Measurements from ENCODE around the gene HDAC4. TPM values are rescaled to one million over a fixed set of nuclear protein-coding genes. Genes with fewer than 3 reads are reported as not detected.

Gene HDAC4
- total and polyA plus RNA-seq, 2 of the 8 experiments (the other 6 are each of a cell fraction or from before 2014, with no cell fraction given), result 15.4 to 31.5 TPM

DNA sequence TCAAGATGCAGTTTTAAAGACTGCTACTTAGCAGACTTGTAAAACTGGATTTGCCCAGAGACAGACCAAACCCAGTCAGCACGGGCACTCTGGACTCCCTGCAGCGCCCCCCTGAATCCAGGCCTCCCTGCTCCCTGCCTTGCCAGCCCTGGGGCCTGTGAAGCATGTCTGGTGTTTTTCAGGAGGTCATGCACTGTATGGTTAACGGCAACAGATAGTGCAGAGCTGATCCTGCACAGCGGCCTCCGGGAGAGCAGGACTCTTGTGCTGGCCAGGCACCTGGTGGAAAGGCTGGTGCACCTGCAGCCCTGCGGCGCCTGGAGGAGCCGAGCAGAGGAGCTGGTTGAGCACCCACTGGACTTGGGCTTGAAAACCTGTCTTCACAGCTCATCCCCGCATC is 30.4 kb downstream of the HDAC4 start:
- 92% methylated on average over 9 of the region's 9 CpGs; no CpG with 5 or more reads in 1 of the 2 experiments for WGBS, 2 experiments (ENCODE audit: extremely low coverage in 1 of 2, insufficient coverage in 1 of 2, insufficient read length in 1 of 2, insufficient replicate concordance in 2 of 2, low coverage in 1 of 2, low lambda C conversion rate in 2 of 2, missing lambda C conversion rate in 1 of 2)
- H4K91ac ChIP-seq (replicated peaks; ENCODE audit: insufficient read length, low read length), result no peak overlapping the region
- no peak overlapping the region for H3K4ac ChIP-seq (replicated peaks; ENCODE audit: insufficient read length, low read depth, low read length)
- H3K9me3 ChIP-seq (ENCODE audit: insufficient read depth in 2 of 2, low read depth in 1 of 2, low read length in 1 of 2), result no peaks in the 10 kb centered on the region
- H2BK5ac ChIP-seq (ENCODE audit: low read depth, low read length), result no peak overlapping the region
- H3K23ac ChIP-seq (ENCODE audit: insufficient read length), result no peak overlapping the region
- peaks cover 25% of the 10 kb centered on the region for H3K79me1 ChIP-seq (ENCODE audit: low read depth, low read length)
- H4K8ac ChIP-seq (ENCODE audit: extremely low read depth, insufficient read depth, low read length), result no peak overlapping the region; the same call in 1 of the 2 replicates
- no peak overlapping the region for H2BK12ac ChIP-seq (ENCODE audit: low read depth, low read length)
- TF ChIP-seq PHF8 (conservative IDR thresholded peaks at IDR 0.05; ENCODE audit: low read depth, low read length) (no peak), RAD21 (IDR thresholded peaks at IDR 0.05 in 1 of 2, conservative IDR thresholded peaks at IDR 0.05 in 1 of 2; ENCODE audit: low read depth in 2 of 2, low read length in 2 of 2) (no peak), CTBP2 (IDR thresholded peaks at IDR 0.05; ENCODE audit: borderline replicate concordance, insufficient read depth, insufficient read length, low read length) (no peak), KDM4A (IDR thresholded peaks at IDR 0.05; ENCODE audit: low read depth, low read length, severe bottlenecking) (no peak), RNF2 (IDR thresholded peaks at IDR 0.05; ENCODE audit: borderline replicate concordance, low read depth, low read length, missing control alignments, poor library complexity, severe bottlenecking) (no peak), RXRA (IDR thresholded peaks at IDR 0.05; ENCODE audit: insufficient read depth, low read depth, low read length) (no peak), CHD2 (IDR thresholded peaks at IDR 0.05; ENCODE audit: low read length) (no peak), JUN (IDR thresholded peaks at IDR 0.05; ENCODE audit: low read depth, low read length) (no peak)
- H2BK120ac ChIP-seq (replicated peaks; ENCODE audit: low read depth, low read length), result no peak overlapping the region
- no peak overlapping the region for H3K27ac ChIP-seq (ENCODE audit: low read depth, low read length)
- H3K23me2 ChIP-seq (ENCODE audit: low read depth, low read length), result peaks cover 4% of the 10 kb centered on the region; the same call in 1 of the 2 replicates
- H3K18ac ChIP-seq (ENCODE audit: extremely low read depth, low read length), result no peak overlapping the region
- H2AFZ ChIP-seq (ENCODE audit: low read length), result no peak overlapping the region
- peaks cover 9 to 59% of the 10 kb centered on the region in 2 experiments for H3K79me2 ChIP-seq (ENCODE audit: control insufficient read depth in 1 of 2, insufficient read depth in 2 of 2, low read length in 2 of 2)
- no peak overlapping the region for H2BK20ac ChIP-seq (ENCODE audit: low read length)
- POLR2A ChIA-PET (ENCODE audit: partially characterized antibody), result interaction anchor here (1.9 kb wide), 1 partner anchor 10 kb away, joined by 5 read pairs; no protein-coding TSS in a partner anchor
- H3K14ac ChIP-seq (ENCODE audit: insufficient read length), result no peak overlapping the region
- no peak overlapping the region for H3K9ac ChIP-seq (replicated peaks in 1 of 4; ENCODE audit: extremely low read depth in 1 of 4, low read depth in 3 of 4, low read length in 3 of 4)
- H4K5ac ChIP-seq (ENCODE audit: insufficient read length, low read depth, low read length), result no peak overlapping the region
- H4K20me1 ChIP-seq (replicated peaks in 1 of 2; ENCODE audit: control insufficient read depth in 1 of 2, insufficient read depth in 2 of 2, low read length in 2 of 2), result peaks cover 10 to 33% of the 10 kb centered on the region in 2 experiments
- DNase-seq (ENCODE audit: low read depth in 1 of 2, low spot score in 2 of 2) (no peak), FAIRE-seq (no peak)
- H3K4me2 ChIP-seq (ENCODE audit: insufficient read depth in 1 of 2, low read depth in 2 of 2, low read length in 2 of 2), result no peak overlapping the region
- CTCF ChIA-PET (ENCODE audit: partially characterized antibody), result interaction anchor here (1.0 to 1.5 kb wide), 4 partner anchors 11 to 1013 kb away, joined by 3 to 4 read pairs (median 4); no protein-coding TSS in a partner anchor
- no peaks in the 10 kb centered on the region for H3K36me3 ChIP-seq (ENCODE audit: control insufficient read depth in 2 of 4, insufficient read depth in 4 of 4, low read length in 3 of 4)
- H3K27me3 ChIP-seq (replicated peaks in 1 of 4; ENCODE audit: control insufficient read depth in 3 of 4, extremely low read depth in 1 of 4, insufficient read depth in 3 of 4, low read length in 3 of 4), result no peaks in the 10 kb centered on the region
- no peak overlapping the region for H3K56ac ChIP-seq (replicated peaks; ENCODE audit: insufficient read length, low read depth, low read length)
- H2BK15ac ChIP-seq (ENCODE audit: low read length), result no peak overlapping the region
- no peak overlapping the region for H2AK5ac ChIP-seq (ENCODE audit: low read depth, low read length)
- H3K4me1 ChIP-seq (replicated peaks in 1 of 4; ENCODE audit: control insufficient read depth in 3 of 4, insufficient read depth in 4 of 4, low read length in 3 of 4), result peaks cover 0 to 2% (median 0%) of the 10 kb centered on the region in 4 experiments; a peak in 1 of 7 replicates
- H3K4me3 ChIP-seq (ENCODE audit: extremely low read depth in 1 of 4, insufficient read depth in 2 of 4, low read depth in 3 of 4, low read length in 4 of 4), result no peak overlapping the region

Data from H1 (cell line).